HG02642 (cell line): ENCODE results near the gene WASHC3.

Source experiments
- ATAC-seq: cut with Tn5 transposase; IDR thresholded peaks from one replicate; pipeline ENCODE4 v1.9.1; 2021; ENCODE audit warnings: mild to moderate bottlenecking; ENCODE audit not compliant: unreplicated experiment, poor library complexity

Gene WASHC3

DNA sequence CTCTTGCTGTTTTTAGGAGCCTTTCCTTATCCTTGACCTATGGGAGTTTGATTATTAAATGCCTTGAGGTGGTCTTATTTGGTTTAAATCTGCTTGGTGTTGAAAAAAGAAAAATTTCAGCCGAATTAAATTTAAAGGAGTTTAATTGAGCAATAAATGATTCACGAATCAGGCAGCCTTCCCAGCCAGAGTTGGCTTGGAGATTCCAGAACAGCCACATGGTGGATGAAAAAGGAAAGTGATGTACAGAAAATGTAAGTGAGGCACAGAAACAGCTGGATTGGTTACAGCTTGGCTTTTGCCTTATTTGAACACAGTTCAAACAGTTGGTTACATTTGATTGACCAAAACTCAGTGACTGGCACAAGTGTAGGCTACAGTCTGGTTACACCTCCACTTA is 69.7 kb downstream of the WASHC3 start:
- no peak for ATAC-seq

DNA sequence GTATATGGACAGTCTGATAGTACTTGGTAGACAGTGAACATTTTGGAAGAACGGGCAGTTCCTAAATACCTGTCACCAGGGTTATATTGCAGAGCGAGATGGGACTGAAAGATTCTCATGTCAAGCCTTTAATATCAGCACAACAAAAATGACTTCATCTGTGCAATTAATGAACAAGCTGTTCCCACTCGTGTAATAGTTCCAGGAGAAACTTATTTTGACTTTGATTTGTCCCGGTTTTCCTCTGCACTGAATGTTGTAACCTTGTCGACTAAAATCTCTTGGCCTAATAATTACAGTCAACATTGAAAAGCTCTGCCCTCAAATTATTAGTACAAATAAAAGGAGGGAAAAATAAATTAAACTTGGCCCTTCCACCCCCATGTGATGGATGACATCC is 79.5 kb downstream of the WASHC3 start:
- ATAC-seq, result no peak

DNA sequence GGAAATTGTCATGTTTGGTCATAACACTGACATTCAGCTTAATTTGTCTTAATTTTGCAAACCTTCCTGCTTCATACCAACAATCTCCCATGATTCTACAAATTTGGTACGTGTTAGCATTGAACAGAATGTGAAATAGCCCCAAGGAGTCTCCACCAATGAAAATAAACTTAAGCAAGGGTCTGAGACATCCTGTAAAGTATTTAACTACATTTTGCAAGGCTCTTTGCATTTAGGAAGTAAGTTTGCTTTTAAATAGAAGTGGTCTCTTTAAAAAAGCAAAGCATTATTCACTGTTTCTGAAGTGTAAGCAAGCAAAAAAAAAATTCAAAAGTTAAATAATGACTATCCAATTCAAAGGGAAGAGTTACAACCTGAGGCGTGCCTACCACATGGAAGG is 79.9 kb downstream of the WASHC3 start:
- ATAC-seq, result no peak

DNA sequence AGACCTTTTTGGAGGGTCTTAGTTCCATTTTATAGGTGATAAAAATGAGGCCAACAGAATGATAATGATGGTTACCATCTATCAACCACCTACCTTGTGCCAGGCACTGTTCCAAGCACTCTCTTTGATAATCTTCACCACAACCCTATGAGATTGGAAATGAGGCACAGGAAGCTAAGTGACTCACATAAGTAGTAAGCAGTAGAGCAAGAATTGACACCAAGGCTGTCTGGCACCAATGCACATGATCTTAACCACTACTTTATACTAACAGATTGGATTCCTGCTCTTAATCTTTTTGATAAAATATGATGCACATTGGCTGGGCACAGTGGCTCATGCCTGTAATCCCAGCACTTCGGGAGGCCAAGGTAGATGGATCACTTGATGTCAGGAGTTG is 93.0 kb downstream of the WASHC3 start:
- no peak for ATAC-seq

DNA sequence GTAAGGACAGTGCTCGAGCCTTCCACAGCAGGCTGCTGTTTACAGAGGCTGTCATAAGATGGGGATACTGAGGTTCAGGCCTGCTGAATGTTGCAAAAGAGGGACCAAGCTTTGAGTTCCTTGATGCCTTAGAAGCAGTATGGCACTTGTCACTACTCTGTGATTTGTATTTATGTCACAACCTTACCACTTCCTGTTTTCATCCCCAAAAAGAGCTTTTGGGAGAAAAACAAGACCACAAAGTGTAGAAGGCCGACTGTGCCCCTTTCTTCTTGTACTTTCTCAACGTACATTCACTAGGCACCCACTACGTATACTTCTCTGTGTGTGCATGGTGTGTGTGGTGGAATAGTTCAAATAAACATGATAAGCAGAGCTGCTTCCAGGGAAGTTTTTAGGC is 94.3 kb downstream of the WASHC3 start:
- ATAC-seq, result no peak

DNA sequence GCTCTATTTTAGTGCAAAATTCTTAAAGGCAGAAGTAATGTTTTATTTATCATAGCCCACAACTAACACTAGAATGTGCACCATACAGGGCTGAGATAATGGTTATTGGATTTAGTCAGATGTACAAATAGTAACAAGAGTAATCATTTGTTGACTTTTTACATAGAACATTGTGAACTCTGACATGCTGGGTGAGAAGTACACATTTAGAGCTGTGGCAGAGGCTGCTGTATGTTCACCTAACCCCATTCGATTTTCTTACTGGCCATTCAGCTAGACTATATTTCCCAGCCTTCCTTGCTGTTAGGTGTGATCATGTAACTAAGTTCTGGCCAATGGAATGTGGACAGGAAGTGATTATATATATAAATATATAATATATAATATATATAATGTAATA is 95.3 kb downstream of the WASHC3 start:
- ATAC-seq, result no peak

DNA sequence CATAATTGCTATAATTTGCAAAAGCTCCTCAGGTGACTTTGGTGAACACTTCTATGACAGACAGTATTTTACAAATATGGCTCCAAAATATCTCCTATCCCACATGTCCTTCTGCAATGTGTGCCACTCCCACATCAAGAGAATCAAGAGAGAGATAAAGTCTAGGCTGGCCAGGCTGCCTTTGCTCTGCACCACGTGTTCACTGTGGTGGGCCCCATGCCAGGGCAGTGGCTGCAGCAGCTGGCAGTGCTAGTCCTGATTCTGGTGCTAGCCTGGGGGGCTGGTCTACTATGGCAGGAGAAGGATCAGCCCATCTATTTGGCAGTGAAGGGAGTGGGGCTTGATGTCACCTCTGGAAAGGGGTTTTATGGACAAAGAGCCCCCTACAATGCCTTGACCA is 98.1 kb downstream of the WASHC3 start:
- ATAC-seq, result no peak
